Lower leg skin (tissue), 4 donors: ENCODE results near the gene TNFAIP8L2. TPM values are rescaled to one million over a fixed set of nuclear protein-coding genes. Genes with fewer than 3 reads are reported as not detected.

ENCODE experiments used
- DNase-seq, 2 donors: peaks; one replicate each; pipeline ENCODE4 v3.0.0-alpha.2; 2019; ENCODE audit warnings: low spot score in 2 of 2
- H3K4me3 ChIP-seq: fragments of 200-600 bp; sonication (generic); 2 replicates; pipeline ENCODE4 v1.5.1; 2017; ENCODE audit warnings: mild to moderate bottlenecking, low read depth; ENCODE audit not compliant: poor library complexity, severe bottlenecking
- CTCF ChIP-seq, 3 donors: fragments of 450-650 bp; IDR thresholded peaks; one replicate each; pipeline ENCODE4 v1.5.1; 2016; ENCODE audit warnings: antibody characterized with exemption in 3 of 3, mild to moderate bottlenecking in 3 of 3, moderate library complexity in 2 of 3
- POLR2A ChIP-seq, 2 donors: fragments of 450-650 bp; IDR thresholded peaks; one replicate each; pipeline ENCODE4 v1.6.1; 2016 to 2017; ENCODE audit warnings: antibody characterized with exemption in 2 of 2, mild to moderate bottlenecking in 1 of 2, moderate library complexity in 1 of 2
- WGBS, 2 donors: methylation state at CpG; one replicate each; pipeline ENCODE4 v1.1.5; 2018; 5-methylcytosine and 5-hydroxymethylcytosine counted together
- intact Hi-C: fragments of 100-400 bp; cut with DNase I; formaldehyde crosslinking; loops from one replicate; pipeline ENCODE4 v1.15.0; 2023; ENCODE audit warnings: low total_unique reads
- total RNA-seq, 4 donors: library from RNA; depleted of rRNA; stranded (reverse); fragments of >200 nt; gene quantifications; one replicate each; pipeline ENCODE4 v1.1.0, GENCODE V29; 2016

TNFAIP8L2 gene
- 1 to 10 TPM; 1.2 to 5.6 (median 3.0) TPM for total RNA-seq

GRCh38 chr1:151156515-151156819 is at the start of gene TNFAIP8L2:
Gene TNFAIP8L2 (plus strand): TSS chr1:151156649. CDS start chr1:151158698, 2,049 bp downstream.
- 50 to 53% methylated on average over 4 of the region's 4 CpGs for WGBS, 2 donors
- no peak within 1 kb of the TSS for H3K4me3 ChIP-seq
- intact Hi-C loops, result loop anchor here (5.0 to 10.0 kb wide), 2 partner anchors 52 to 134 kb away; no protein-coding TSS in a partner anchor
- DNase-seq, result peak in 1 of 2 donors; percentile 61
- no peak for TF ChIP-seq POLR2A (IDR thresholded peaks at IDR 0.05)
- no peak for TF ChIP-seq CTCF (IDR thresholded peaks at IDR 0.05)

GRCh38 chr1:151106894-151107293 is 49.6 kb upstream of the TNFAIP8L2 start:
- intact Hi-C loops, result loop anchor here (10.0 kb wide), 1 partner anchor 48 kb away; the partner anchor contains the start of gene TNFAIP8L2
- WGBS, 2 donors, result 59 to 67% methylated on average over 2 of the region's 2 CpGs
- H3K4me3 ChIP-seq, result no peak overlapping the region
- TF ChIP-seq POLR2A (IDR thresholded peaks at IDR 0.05) (no peak), CTCF (IDR thresholded peaks at IDR 0.05) (no peak)
- DNase-seq, result no peak

- intact Hi-C loops, result loop anchor here (10.0 kb wide), 1 partner anchor 46 kb away; the partner anchor contains the start of gene TNFAIP8L2
- 93 to 96% methylated on average over 5 of the region's 5 CpGs for WGBS, 2 donors
- TF ChIP-seq CTCF (IDR thresholded peaks at IDR 0.05), result no peak
- no peak for TF ChIP-seq POLR2A (IDR thresholded peaks at IDR 0.05)
- no peak for DNase-seq
- no peak overlapping the region for H3K4me3 ChIP-seq
Observed at GRCh38 chr1:151108331-151108730, 48.1 kb upstream of the TNFAIP8L2 start.

GRCh38 chr1:151113877-151114276 is 42.6 kb upstream of the TNFAIP8L2 start:
- DNase-seq, result no peak
- WGBS, 2 donors, result 97 to 98% methylated on average over 5 of the region's 5 CpGs
- intact Hi-C loops, result no loop called here
- no peak overlapping the region for H3K4me3 ChIP-seq
- TF ChIP-seq CTCF (IDR thresholded peaks at IDR 0.05) (no peak), POLR2A (IDR thresholded peaks at IDR 0.05) (no peak)

GRCh38 chr1:151124763-151125403 is 31.6 kb upstream of the TNFAIP8L2 start:
- H3K4me3 ChIP-seq, result no peak overlapping the region
- TF ChIP-seq POLR2A (IDR thresholded peaks at IDR 0.05), result no peak
- TF ChIP-seq CTCF (IDR thresholded peaks at IDR 0.05), result no peak
- WGBS, 2 donors, result 84 to 86% methylated on average over 5 of the region's 5 CpGs
- intact Hi-C loops, result no loop called here
- DNase-seq, result no peak

- H3K4me3 ChIP-seq, result no peak overlapping the region
- no peak for TF ChIP-seq POLR2A (IDR thresholded peaks at IDR 0.05)
- no peak for TF ChIP-seq CTCF (IDR thresholded peaks at IDR 0.05)
- no peak for DNase-seq
- intact Hi-C loops, result no loop called here
- 84 to 90% methylated on average over 6 of the region's 6 CpGs for WGBS, 2 donors
Observed at GRCh38 chr1:151128800-151129199, 27.6 kb upstream of the TNFAIP8L2 start.
